GM12892 (cell line): ENCODE data around the gene IQCF5.
"Not testable (repeated sequence)": the region's sequence is repeated elsewhere in the genome, so short reads cannot be mapped to it uniquely, and the experiment has no call there.

Experiments used
- POLR2A ChIP-seq: IDR thresholded peaks from 2 replicates; pipeline ENCODE4 v1.6.1; 2011; ENCODE audit warnings: low read depth, low read length, control low read depth
- POLR2AphosphoS5 ChIP-seq: IDR thresholded peaks from 2 replicates; pipeline ENCODE4 v1.6.1; 2011; ENCODE audit warnings: low read depth, low read length, control low read depth

DNA sequence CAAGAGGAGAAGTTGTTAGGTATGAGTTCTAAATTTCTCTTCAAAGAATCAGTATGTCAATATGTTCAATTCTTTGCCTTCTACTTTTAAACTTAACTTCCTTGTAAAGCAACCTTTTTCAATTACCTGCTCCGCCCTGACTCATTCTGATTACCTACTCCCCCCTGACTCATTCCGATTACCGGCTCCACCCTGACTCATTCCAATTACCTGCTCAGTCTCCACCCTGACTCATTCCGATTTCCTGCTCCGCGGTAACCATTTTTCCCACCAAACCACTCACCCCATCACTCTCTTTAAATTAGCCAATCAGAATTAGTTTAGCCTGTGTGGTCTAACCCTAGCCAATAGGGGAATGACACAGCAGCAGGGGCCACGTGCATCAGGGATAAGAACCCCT is 27.0 kb upstream of the IQCF5 start:
- TF ChIP-seq POLR2A, POLR2AphosphoS5: not testable (repeated sequence)
